K562 (cell line): ENCODE data around the gene MYO1D. TPM values are rescaled to one million over a fixed set of nuclear protein-coding genes. Genes with fewer than 3 reads are reported as not detected.

Experiments used
- ATAC-seq: fragments of 200-7000 bp; cut with Tn5 transposase; 3 replicates; pipeline ENCODE4 v1.9.1; 2020; ENCODE audit warnings: moderate library complexity
- BruUV-seq: library from RNA; stranded (reverse); fragments of 400-500 nt; replicated peaks from 2 replicates; lab custom pipeline; 2021; lab: Mats Ljungman, UMichigan
- CTCF ChIA-PET: fragments of 300-600 bp; formaldehyde crosslinking; extraction: SDS; loops from one replicate; lab custom pipeline; 2021; ENCODE audit warnings: low intra/inter-chr PET ratio; lab: Yijun Ruan, JAX
- POLR2A ChIA-PET: fragments of 300-600, 350-650 bp; sonication (Branson Sonifier 250); formaldehyde crosslinking; extraction: SDS; loops from one replicate; lab custom pipeline; 2021; ENCODE audit warnings: antibody characterized with exemption, inconsistent platforms; lab: Yijun Ruan, JAX
- DNase-seq, 4 experiments: peaks; one replicate each; pipeline versions ENCODE4 v3.0.0 to v3.0.0-alpha.2; 2011 to 2018; ENCODE audit warnings: low spot score in 3 of 4, mixed read lengths in 3 of 4; ENCODE audit errors: extremely low read depth in 1 of 4
- FAIRE-seq: peaks from 2 replicates; lab custom pipeline; 2011; peaks lifted over from hg19 to GRCh38; lab: Jason Lieb, UNC
- H2AFZ ChIP-seq: 2 replicates; pipeline ENCODE4 v1.6.0; 2011; ENCODE audit warnings: low read depth, low read length, control low read depth, inconsistent platforms
- H3K27ac ChIP-seq: fragments of 200-600 bp; 3 replicates; pipeline ENCODE4 v1.8.0; 2011; ENCODE audit warnings: low read depth, mild to moderate bottlenecking, control low read depth, inconsistent platforms, low read length, moderate library complexity, mixed read lengths; ENCODE audit errors: extremely low read depth
- H3K27me3 ChIP-seq, 2 experiments: fragments of 300-600 bp in 1 of 2; 2 replicates in 1 of 2; 3 replicates in 1 of 2; pipeline versions ENCODE4 v1.6.0 to v1.8.0; 2011; ENCODE audit warnings: inconsistent platforms in 2 of 2, low read length in 2 of 2, mild to moderate bottlenecking in 1 of 2, mixed read lengths in 1 of 2, moderate library complexity in 1 of 2; ENCODE audit not compliant: control insufficient read depth in 2 of 2, insufficient read depth in 2 of 2
- H3K36me3 ChIP-seq: fragments of 300-600 bp; 3 replicates; pipeline ENCODE4 v1.8.0; 2011; ENCODE audit warnings: mild to moderate bottlenecking, low read length, inconsistent platforms; ENCODE audit not compliant: control insufficient read depth, insufficient read depth
- H3K4me1 ChIP-seq, 2 experiments: fragments of 200-600 bp in 1 of 2; replicated peaks in 1 of 2; 2 replicates in 1 of 2; 3 replicates in 1 of 2; pipeline versions ENCODE4 v1.5.1 to v1.8.0; 2011; ENCODE audit warnings: inconsistent platforms in 2 of 2, low read length in 2 of 2, mild to moderate bottlenecking in 1 of 2, mixed read lengths in 1 of 2, moderate library complexity in 1 of 2; ENCODE audit not compliant: control insufficient read depth in 2 of 2, insufficient read depth in 2 of 2
- H3K4me2 ChIP-seq: 2 replicates; pipeline ENCODE4 v1.6.1; 2011; ENCODE audit warnings: low read length, control low read depth, inconsistent platforms, mixed read lengths; ENCODE audit not compliant: insufficient read depth
- H3K4me3 ChIP-seq: fragments of 200-600 bp; sonication (generic), shearing (Covaris generic); 2 replicates; pipeline ENCODE4 v1.5.1; 2016; ENCODE audit warnings: control low read depth, inconsistent platforms
- H3K79me2 ChIP-seq: fragments of 200-600 bp; 3 replicates; pipeline ENCODE4 v1.8.0; 2011; ENCODE audit warnings: low read length, inconsistent platforms; ENCODE audit not compliant: control insufficient read depth, insufficient read depth
- H3K9ac ChIP-seq, 2 experiments: 2 replicates each; pipeline versions ENCODE4 v1.6.0 to v1.6.1; 2011; ENCODE audit warnings: low read depth in 2 of 2, low read length in 2 of 2, control low read depth in 1 of 2, inconsistent platforms in 1 of 2, mild to moderate bottlenecking in 1 of 2, mixed read lengths in 1 of 2; ENCODE audit not compliant: insufficient read depth in 1 of 2
- H3K9me1 ChIP-seq: one replicate; pipeline ENCODE4 v1.6.0; 2011; ENCODE audit warnings: inconsistent platforms, mild to moderate bottlenecking, low read length, moderate library complexity; ENCODE audit not compliant: control insufficient read depth, insufficient read depth
- H3K9me3 ChIP-seq: replicated peaks from 2 replicates; pipeline ENCODE4 v1.5.1; 2011; ENCODE audit warnings: low read depth, low read length, inconsistent platforms; ENCODE audit not compliant: control insufficient read depth, insufficient read depth
- H4K20me1 ChIP-seq: replicated peaks from 2 replicates; pipeline ENCODE4 v1.6.1; 2011; ENCODE audit warnings: low read length, inconsistent platforms, mixed read lengths; ENCODE audit not compliant: control insufficient read depth, insufficient read depth
- BACH1 ChIP-seq: fragments of 200-800 bp; sonication (Bioruptor generic); IDR thresholded peaks from 2 replicates; pipeline ENCODE4 v1.6.1; 2016; ENCODE audit warnings: missing genetic modification characterization, missing compliant biosample characterization
- C11orf30 ChIP-seq: fragments of 450-650 bp; IDR thresholded peaks from 2 replicates; pipeline ENCODE4 v1.6.1; 2016; ENCODE audit warnings: low read depth, mild to moderate bottlenecking
- CXXC5 ChIP-seq: fragments of 250-450 bp; sonication (Bioruptor Pico); IDR thresholded peaks from 2 replicates; pipeline ENCODE4 v1.8.0; 2022; ENCODE audit warnings: inconsistent platforms, mild to moderate bottlenecking, moderate library complexity
- MEF2A ChIP-seq: IDR thresholded peaks from 2 replicates; pipeline ENCODE4 v1.6.1; 2011; ENCODE audit warnings: low read depth, mild to moderate bottlenecking, low read length, moderate library complexity; ENCODE audit not compliant: control insufficient read depth
- NR2F6 ChIP-seq: fragments of 450-650 bp; formaldehyde crosslinking; IDR thresholded peaks from 2 replicates; pipeline ENCODE4 v1.4.0; 2020; ENCODE audit warnings: mild to moderate bottlenecking
- PML ChIP-seq: IDR thresholded peaks from 2 replicates; pipeline ENCODE4 v1.6.1; 2012; ENCODE audit warnings: low read length, inconsistent platforms
- POLR2AphosphoS5 ChIP-seq: IDR thresholded peaks from 2 replicates; pipeline ENCODE4 v1.6.1; 2011; ENCODE audit warnings: mild to moderate bottlenecking, low read depth, low read length, moderate library complexity; ENCODE audit not compliant: control insufficient read depth, insufficient read depth
- TAF15 ChIP-seq: fragments of 200-400 bp; formaldehyde crosslinking; IDR thresholded peaks from 2 replicates; pipeline ENCODE4 v1.6.1; 2017; ENCODE audit warnings: mild to moderate bottlenecking, low read depth, low read length, moderate library complexity
- ZBTB33 ChIP-seq: sonication (generic); formaldehyde crosslinking; IDR thresholded peaks from 2 replicates; pipeline ENCODE4 v1.8.1; 2023; ENCODE audit warnings: mild to moderate bottlenecking, missing genetic modification reagents
- ZFX ChIP-seq: sonication (generic); formaldehyde crosslinking; IDR thresholded peaks from 2 replicates; pipeline ENCODE4 v1.8.0; 2022; ENCODE audit warnings: mild to moderate bottlenecking, missing genetic modification reagents, moderate library complexity
- ZNF79 ChIP-seq: fragments of 250-450 bp; sonication (Bioruptor Pico); IDR thresholded peaks from 2 replicates; pipeline ENCODE4 v1.4.0; 2020; ENCODE audit warnings: low read depth, mild to moderate bottlenecking, moderate library complexity
- WGBS: fragments of 100-300 bp; shearing (Covaris generic); methylation state at CpG from one replicate; pipeline ENCODE4 v1.1.6; 2016; ENCODE audit warnings: low coverage, mixed read lengths; ENCODE audit not compliant: insufficient coverage; ENCODE audit errors: missing lambda C conversion rate; 5-methylcytosine and 5-hydroxymethylcytosine counted together
- in situ Hi-C: fragments of 300-500 bp; cut with MboI; formaldehyde crosslinking; loops from 4 replicates; pipeline ENCODE4 v1.15.0; 2018; ENCODE audit warnings: inconsistent platforms, mixed read lengths
- intact Hi-C: fragments of 100-400 bp; cut with micrococcal nuclease; formaldehyde crosslinking; loops from 2 replicates; pipeline ENCODE4 v1.14.2; 2022
- polyA plus RNA-seq, 8 experiments: library from polyadenylated mRNA; depleted of rRNA in 4 of 8; stranded (reverse) in 5 of 8; unstranded in 3 of 8; fragments of >200 nt; fragmentation: Nextera tagmentation in 2 of 8; fragmentation: Illumina TruSeq in 1 of 8; extraction: Ambion mirVana in 2 of 8; extraction: Trizol in 1 of 8; gene quantifications; 2 replicates each; pipeline versions ENCODE4 v1.2.1 to v1.2.3, GENCODE V29; 2011 to 2014; ENCODE audit warnings: inconsistent platforms in 1 of 8, missing spikeins in 1 of 8
- total RNA-seq, 7 experiments: library from RNA; depleted of rRNA in 6 of 7; stranded (reverse); fragments of >200 nt in 6 of 7; fragmentation: Illumina TruSeq in 2 of 7; extraction: Trizol in 2 of 7; gene quantifications; 2 replicates each; pipeline versions ENCODE4 v1.2.1 to v1.2.3, GENCODE V29; 2011 to 2021; ENCODE audit warnings: low replicate concordance in 1 of 7

The MYO1D gene
- total and polyA plus RNA-seq, 9 of the 15 experiments (the other 6 are each of a cell fraction or from before 2014, with no cell fraction given) = 2.1 to 71.2 (median 45.4) TPM

- TF ChIP-seq POLR2AphosphoS5 = no peak
- no peak for TF ChIP-seq NR2F6 (CRISPR knock-in tag)
- TF ChIP-seq MEF2A = no peak
- no peak for TF ChIP-seq ZNF79 (CRISPR knock-in tag)
- no peak for TF ChIP-seq ZFX
- no peak for TF ChIP-seq C11orf30
- no peak for TF ChIP-seq CXXC5 (CRISPR knock-in tag)
- no peak for TF ChIP-seq TAF15
Observed at GRCh38 chr17:32570081-32570396, 306.9 kb downstream of the MYO1D start (continued).

- WGBS = 71% methylated on average over 7 of the region's 7 CpGs
- no peak overlapping the region for H3K27ac ChIP-seq
- no peak overlapping the region for H3K9ac ChIP-seq
- H3K9me3 ChIP-seq = no peaks in the 10 kb centered on the region
- in situ Hi-C loops = no loop called here
- POLR2A ChIA-PET = no interaction called here
- no peak overlapping the region for H2AFZ ChIP-seq
- no peak for DNase-seq
- no peak overlapping the region for H3K4me2 ChIP-seq
- H4K20me1 ChIP-seq = no peaks in the 10 kb centered on the region
- TF ChIP-seq BACH1 (tag) (no peak), PML (no peak), ZBTB33 (CRISPR knock-in tag) (no peak)
- TF ChIP-seq, all 486 proteins: peak for 0
- Histone ChIP-seq H3K27me3 (no peaks in the 10 kb centered on the region), H3K4me1 (no peaks in the 10 kb centered on the region), H3K9me1 (no peaks in the 10 kb centered on the region), H3K4me3 (no peak overlapping the region), H3K79me2 (no peaks in the 10 kb centered on the region), H3K36me3 (no peaks in the 10 kb centered on the region; the same call in 2 of the 3 replicates)
- intact Hi-C loops = no loop called here
- ATAC-seq (no peak), FAIRE-seq (no peak)
- CTCF ChIA-PET = no interaction called here
- BruUV-seq = no TSS peak
Observed at GRCh38 chr17:32569171-32570080, 307.5 kb downstream of the MYO1D start.
